ENCODE data around the gene LCK. TPM values are rescaled to one million over a fixed set of nuclear protein-coding genes. Genes with fewer than 3 reads are reported as not detected.

The LCK gene
- total and polyA plus RNA-seq, 9 of the 15 experiments (the other 6 are each of a cell fraction or from before 2014, with no cell fraction given): 0.04 to 0.47 (median 0.13) TPM; not detected in 6

DNA sequence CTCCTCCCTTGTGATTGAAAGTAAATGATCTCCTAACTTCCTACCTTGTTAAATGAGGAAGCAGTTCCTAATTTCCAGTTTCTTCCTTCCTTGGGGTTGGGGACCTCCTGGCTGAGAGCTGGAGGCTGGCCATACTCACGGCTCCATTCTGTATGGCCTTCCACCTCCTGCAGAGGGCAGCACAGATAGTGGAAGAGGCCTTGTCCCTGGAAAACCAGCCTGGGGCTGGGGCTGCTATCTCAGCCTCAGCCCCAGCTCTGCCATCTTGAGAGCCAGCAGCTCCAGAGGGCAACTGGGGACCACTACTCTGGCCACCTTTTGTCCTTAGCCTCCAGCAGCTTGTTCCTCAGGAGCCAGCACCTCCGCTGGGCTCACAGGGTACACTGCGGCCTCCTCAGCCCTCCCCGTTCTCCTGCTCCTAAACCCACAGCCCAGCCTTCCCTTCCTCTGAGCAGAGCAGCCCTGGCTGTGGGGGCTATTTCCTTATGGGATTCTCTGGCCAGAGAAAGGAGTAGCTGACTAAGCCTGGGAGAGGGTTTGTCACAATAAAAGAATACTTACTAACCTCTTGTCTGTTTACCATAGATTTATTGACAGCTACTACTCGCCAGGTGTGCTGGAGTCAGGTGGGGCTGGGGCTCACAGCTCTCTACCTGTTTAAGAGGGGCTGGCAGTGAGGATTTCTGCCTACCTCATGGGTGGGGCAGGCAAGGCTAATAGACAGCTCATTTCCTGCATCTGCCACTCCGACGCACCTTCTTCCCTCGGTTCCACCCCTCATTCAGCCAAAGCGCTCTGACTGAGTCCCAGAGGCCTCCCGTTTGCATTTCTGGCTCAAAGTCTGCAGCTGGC is 35.2 kb upstream of the LCK start (continued):
- TF ChIP-seq, protein P1, sequence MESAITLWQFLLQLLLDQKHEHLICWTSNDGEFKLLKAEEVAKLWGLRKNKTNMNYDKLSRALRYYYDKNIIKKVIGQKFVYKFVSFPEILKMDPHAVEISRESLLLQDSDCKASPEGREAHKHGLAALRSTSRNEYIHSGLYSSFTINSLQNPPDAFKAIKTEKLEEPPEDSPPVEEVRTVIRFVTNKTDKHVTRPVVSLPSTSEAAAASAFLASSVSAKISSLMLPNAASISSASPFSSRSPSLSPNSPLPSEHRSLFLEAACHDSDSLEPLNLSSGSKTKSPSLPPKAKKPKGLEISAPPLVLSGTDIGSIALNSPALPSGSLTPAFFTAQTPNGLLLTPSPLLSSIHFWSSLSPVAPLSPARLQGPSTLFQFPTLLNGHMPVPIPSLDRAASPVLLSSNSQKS (CRISPR knock-in tag; IDR thresholded peaks at IDR 0.05): no peak
- TF ChIP-seq MAFK (IDR thresholded peaks at IDR 0.05; ENCODE audit: low read length) (no peak), OTX1 (CRISPR knock-in tag; IDR thresholded peaks at IDR 0.05) (no peak), MTA3 (IDR thresholded peaks at IDR 0.05; ENCODE audit: borderline replicate concordance) (peak; percentile 43; the same call in 1 of the 2 replicates), ZNF75A (CRISPR knock-in tag; IDR thresholded peaks at IDR 0.05) (no peak), FOXK2 (conservative IDR thresholded peaks at IDR 0.05 in 1 of 2, IDR thresholded peaks at IDR 0.05 in 1 of 2; ENCODE audit: low read depth in 2 of 2) (no peak), POU5F1 (IDR thresholded peaks at IDR 0.05; ENCODE audit: borderline replicate concordance, low read depth, low read length, partially characterized antibody) (no peak), CBX8 (IDR thresholded peaks at IDR 0.05; ENCODE audit: borderline replicate concordance, extremely low read depth, low read depth, low read length, poor library complexity, severe bottlenecking) (no peak), BRD4 (IDR thresholded peaks at IDR 0.05) (no peak), HNRNPK (IDR thresholded peaks at IDR 0.05; ENCODE audit: low read depth, low read length, poor library complexity, severe bottlenecking) (no peak), KDM2B (CRISPR knock-in tag; IDR thresholded peaks at IDR 0.05) (no peak), KDM4B (IDR thresholded peaks at IDR 0.05; ENCODE audit: borderline replicate concordance in 2 of 2, low read depth in 1 of 2) (no peak), FUS (optimal IDR thresholded peaks at IDR 0.05; ENCODE audit: low read depth, low read length) (no peak)
- TF ChIP-seq, protein P2, sequence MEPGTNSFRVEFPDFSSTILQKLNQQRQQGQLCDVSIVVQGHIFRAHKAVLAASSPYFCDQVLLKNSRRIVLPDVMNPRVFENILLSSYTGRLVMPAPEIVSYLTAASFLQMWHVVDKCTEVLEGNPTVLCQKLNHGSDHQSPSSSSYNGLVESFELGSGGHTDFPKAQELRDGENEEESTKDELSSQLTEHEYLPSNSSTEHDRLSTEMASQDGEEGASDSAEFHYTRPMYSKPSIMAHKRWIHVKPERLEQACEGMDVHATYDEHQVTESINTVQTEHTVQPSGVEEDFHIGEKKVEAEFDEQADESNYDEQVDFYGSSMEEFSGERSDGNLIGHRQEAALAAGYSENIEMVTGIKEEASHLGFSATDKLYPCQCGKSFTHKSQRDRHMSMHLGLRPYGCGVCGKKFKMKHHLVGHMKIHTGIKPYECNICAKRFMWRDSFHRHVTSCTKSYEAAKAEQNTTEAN (CRISPR knock-in tag; IDR thresholded peaks at IDR 0.05): no peak
- TF ChIP-seq, protein P3, sequence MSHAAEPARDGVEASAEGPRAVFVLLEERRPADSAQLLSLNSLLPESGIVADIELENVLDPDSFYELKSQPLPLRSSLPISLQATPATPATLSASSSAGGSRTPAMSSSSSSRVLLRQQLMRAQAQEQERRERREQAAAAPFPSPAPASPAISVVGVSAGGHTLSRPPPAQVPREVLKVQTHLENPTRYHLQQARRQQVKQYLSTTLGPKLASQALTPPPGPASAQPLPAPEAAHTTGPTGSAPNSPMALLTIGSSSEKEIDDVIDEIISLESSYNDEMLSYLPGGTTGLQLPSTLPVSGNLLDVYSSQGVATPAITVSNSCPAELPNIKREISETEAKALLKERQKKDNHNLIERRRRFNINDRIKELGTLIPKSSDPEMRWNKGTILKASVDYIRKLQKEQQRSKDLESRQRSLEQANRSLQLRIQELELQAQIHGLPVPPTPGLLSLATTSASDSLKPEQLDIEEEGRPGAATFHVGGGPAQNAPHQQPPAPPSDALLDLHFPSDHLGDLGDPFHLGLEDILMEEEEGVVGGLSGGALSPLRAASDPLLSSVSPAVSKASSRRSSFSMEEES (CRISPR knock-in tag; IDR thresholded peaks at IDR 0.05): no peak
- TF ChIP-seq, protein P4, sequence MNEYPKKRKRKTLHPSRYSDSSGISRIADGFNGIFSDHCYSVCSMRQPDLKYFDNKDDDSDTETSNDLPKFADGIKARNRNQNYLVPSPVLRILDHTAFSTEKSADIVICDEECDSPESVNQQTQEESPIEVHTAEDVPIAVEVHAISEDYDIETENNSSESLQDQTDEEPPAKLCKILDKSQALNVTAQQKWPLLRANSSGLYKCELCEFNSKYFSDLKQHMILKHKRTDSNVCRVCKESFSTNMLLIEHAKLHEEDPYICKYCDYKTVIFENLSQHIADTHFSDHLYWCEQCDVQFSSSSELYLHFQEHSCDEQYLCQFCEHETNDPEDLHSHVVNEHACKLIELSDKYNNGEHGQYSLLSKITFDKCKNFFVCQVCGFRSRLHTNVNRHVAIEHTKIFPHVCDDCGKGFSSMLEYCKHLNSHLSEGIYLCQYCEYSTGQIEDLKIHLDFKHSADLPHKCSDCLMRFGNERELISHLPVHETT (CRISPR knock-in tag; conservative IDR thresholded peaks at IDR 0.05 in 1 of 2, IDR thresholded peaks at IDR 0.05 in 1 of 2): no peak
- TF ChIP-seq, protein P5, sequence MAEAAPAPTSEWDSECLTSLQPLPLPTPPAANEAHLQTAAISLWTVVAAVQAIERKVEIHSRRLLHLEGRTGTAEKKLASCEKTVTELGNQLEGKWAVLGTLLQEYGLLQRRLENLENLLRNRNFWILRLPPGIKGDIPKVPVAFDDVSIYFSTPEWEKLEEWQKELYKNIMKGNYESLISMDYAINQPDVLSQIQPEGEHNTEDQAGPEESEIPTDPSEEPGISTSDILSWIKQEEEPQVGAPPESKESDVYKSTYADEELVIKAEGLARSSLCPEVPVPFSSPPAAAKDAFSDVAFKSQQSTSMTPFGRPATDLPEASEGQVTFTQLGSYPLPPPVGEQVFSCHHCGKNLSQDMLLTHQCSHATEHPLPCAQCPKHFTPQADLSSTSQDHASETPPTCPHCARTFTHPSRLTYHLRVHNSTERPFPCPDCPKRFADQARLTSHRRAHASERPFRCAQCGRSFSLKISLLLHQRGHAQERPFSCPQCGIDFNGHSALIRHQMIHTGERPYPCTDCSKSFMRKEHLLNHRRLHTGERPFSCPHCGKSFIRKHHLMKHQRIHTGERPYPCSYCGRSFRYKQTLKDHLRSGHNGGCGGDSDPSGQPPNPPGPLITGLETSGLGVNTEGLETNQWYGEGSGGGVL (CRISPR knock-in tag; IDR thresholded peaks at IDR 0.05): no peak

Data from K562 (cell line).